GM19397 (cell line): Measurements from ENCODE around the gene HBZ.
"Not testable (repeated sequence)": the region's sequence is repeated elsewhere in the genome, so short reads cannot be mapped to it uniquely, and the experiment has no call there.

Experiments
- ATAC-seq: cut with Tn5 transposase; IDR thresholded peaks from one replicate; pipeline ENCODE4 v1.9.1; 2021; ENCODE audit warnings: mild to moderate bottlenecking, moderate library complexity; ENCODE audit not compliant: unreplicated experiment

HBZ gene

GRCh38 chr16:164134-164823 is 11.8 kb downstream of the HBZ start:
- ATAC-seq, result not testable (repeated sequence)

- no peak for ATAC-seq
Observed at GRCh38 chr16:164827-165538, 12.5 kb downstream of the HBZ start.

- no peak for ATAC-seq
Observed at GRCh38 chr16:165539-166374, 13.3 kb downstream of the HBZ start, which contains the start of gene HBM. HBM (plus strand) TSS chr16:165978; CDS start chr16:165998, 20 bp downstream.

- no peak for ATAC-seq
Observed at GRCh38 chr16:166375-167121, 14.1 kb downstream of the HBZ start.

- no peak for ATAC-seq
Observed at GRCh38 chr16:167122-167690, 14.8 kb downstream of the HBZ start.

- no peak for ATAC-seq
Observed at GRCh38 chr16:168424-168823, 16.0 kb downstream of the HBZ start.

DNA sequence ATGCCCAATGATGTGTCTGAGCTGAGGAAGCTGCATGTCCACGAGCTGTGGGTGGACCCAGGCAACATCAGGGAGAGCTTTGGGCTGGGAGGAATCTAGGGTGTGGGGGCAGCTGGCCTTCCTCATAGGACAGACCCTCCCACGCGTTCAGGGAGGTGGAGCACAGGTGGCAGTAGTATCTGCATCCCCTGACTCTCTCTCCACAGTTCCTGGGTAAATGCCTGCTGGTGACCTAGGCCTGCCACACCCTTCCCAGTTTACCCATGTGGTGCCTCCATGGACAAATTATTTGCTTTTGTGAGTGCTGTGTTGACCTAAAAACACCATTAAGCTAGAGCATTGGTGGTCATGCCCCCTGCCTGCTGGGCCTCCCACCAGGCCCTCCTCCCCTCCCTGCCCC is 16.6 kb downstream of the HBZ start:
- ATAC-seq, result no peak

DNA sequence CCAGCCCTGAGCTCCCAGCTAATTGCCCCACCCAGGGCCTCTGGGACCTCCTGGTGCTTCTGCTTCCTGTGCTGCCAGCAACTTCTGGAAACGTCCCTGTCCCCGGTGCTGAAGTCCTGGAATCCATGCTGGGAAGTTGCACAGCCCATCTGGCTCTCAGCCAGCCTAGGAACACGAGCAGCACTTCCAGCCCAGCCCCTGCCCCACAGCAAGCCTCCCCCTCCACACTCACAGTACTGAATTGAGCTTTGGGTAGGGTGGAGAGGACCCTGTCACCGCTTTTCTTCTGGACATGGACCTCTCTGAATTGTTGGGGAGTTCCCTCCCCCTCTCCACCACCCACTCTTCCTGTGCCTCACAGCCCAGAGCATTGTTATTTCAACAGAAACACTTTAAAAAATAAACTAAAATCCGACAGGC is 17.7 kb downstream of the HBZ start:
- ATAC-seq, result not testable (repeated sequence)

- ATAC-seq, result no peak
Observed at GRCh38 chr16:170788-171187, 18.3 kb downstream of the HBZ start.

DNA sequence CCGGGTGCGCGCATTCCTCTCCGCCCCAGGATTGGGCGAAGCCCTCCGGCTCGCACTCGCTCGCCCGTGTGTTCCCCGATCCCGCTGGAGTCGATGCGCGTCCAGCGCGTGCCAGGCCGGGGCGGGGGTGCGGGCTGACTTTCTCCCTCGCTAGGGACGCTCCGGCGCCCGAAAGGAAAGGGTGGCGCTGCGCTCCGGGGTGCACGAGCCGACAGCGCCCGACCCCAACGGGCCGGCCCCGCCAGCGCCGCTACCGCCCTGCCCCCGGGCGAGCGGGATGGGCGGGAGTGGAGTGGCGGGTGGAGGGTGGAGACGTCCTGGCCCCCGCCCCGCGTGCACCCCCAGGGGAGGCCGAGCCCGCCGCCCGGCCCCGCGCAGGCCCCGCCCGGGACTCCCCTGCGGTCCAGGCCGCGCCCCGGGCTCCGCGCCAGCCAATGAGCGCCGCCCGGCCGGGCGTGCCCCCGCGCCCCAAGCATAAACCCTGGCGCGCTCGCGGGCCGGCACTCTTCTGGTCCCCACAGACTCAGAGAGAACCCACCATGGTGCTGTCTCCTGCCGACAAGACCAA is 20.0 kb downstream of the HBZ start, which contains the start of gene HBA2:
Gene HBA2 (plus strand): TSS at position 503 of the 568 bp plus-strand sequence. CDS start 37 bp downstream, at position 540.
- not testable (repeated sequence) for ATAC-seq

DNA sequence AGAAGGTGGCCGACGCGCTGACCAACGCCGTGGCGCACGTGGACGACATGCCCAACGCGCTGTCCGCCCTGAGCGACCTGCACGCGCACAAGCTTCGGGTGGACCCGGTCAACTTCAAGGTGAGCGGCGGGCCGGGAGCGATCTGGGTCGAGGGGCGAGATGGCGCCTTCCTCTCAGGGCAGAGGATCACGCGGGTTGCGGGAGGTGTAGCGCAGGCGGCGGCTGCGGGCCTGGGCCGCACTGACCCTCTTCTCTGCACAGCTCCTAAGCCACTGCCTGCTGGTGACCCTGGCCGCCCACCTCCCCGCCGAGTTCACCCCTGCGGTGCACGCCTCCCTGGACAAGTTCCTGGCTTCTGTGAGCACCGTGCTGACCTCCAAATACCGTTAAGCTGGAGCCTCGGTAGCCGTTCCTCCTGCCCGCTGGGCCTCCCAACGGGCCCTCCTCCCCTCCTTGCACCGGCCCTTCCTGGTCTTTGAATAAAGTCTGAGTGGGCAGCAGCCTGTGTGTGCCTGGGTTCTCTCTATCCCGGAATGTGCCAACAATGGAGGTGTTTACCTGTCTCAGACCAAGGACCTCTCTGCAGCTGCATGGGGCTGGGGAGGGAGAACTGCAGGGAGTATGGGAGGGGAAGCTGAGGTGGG is 20.9 kb downstream of the HBZ start:
- ATAC-seq, result not testable (repeated sequence)

DNA sequence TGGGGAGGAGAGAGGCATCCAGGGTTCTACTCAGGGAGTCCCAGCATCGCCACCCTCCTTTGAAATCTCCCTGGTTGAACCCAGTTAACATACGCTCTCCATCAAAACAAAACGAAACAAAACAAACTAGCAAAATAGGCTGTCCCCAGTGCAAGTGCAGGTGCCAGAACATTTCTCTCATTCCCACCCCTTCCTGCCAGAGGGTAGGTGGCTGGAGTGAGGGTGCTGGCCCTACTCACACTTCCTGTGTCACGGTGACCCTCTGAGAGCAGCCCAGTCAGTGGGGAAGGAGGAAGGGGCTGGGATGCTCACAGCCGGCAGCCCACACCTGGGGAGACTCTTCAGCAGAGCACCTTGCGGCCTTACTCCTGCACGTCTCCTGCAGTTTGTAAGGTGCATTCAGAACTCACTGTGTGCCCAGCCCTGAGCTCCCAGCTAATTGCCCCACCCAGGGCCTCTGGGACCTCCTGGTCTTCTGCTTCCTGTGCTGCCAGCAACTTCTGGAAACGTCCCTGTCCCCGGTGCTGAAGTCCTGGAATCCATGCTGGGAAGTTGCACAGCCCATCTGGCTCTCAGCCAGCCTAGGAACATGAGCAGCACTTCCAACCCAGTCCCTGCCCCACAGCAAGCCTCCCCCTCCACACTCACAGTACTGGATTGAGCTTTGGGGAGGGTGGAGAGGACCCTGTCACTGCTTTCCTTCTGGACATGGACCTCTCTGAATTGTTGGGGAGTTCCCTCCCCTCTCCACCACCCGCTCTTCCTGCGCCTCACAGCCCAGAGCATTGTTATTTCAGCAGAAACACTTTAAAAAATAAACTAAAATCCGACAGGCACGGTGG is 21.7 kb downstream of the HBZ start:
- not testable (repeated sequence) for ATAC-seq

DNA sequence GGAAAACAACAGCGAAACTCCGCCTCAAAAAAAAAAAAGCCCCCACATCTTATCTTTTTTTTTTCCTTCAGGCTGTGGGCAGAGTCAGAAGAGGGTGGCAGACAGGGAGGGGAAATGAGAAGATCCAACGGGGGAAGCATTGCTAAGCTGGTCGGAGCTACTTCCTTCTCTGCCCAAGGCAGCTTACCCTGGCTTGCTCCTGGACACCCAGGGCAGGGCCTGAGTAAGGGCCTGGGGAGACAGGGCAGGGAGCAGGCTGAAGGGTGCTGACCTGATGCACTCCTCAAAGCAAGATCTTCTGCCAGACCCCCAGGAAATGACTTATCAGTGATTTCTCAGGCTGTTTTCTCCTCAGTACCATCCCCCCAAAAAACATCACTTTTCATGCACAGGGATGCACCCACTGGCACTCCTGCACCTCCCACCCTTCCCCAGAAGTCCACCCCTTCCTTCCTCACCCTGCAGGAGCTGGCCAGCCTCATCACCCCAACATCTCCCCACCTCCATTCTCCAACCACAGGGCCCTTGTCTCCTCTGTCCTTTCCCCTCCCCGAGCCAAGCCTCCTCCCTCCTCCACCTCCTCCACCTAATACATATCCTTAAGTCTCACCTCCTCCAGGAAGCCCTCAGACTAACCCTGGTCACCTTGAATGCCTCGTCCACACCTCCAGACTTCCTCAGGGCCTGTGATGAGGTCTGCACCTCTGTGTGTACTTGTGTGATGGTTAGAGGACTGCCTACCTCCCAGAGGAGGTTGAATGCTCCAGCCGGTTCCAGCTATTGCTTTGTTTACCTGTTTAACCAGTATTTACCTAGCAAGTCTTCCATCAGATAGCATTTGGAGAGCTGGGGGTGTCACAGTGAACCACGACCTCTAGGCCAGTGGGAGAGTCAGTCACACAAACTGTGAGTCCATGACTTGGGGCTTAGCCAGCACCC is 22.8 kb downstream of the HBZ start:
- no peak for ATAC-seq

GRCh38 chr16:176006-176405 is 23.6 kb downstream of the HBZ start:
- ATAC-seq, result not testable (repeated sequence)

DNA sequence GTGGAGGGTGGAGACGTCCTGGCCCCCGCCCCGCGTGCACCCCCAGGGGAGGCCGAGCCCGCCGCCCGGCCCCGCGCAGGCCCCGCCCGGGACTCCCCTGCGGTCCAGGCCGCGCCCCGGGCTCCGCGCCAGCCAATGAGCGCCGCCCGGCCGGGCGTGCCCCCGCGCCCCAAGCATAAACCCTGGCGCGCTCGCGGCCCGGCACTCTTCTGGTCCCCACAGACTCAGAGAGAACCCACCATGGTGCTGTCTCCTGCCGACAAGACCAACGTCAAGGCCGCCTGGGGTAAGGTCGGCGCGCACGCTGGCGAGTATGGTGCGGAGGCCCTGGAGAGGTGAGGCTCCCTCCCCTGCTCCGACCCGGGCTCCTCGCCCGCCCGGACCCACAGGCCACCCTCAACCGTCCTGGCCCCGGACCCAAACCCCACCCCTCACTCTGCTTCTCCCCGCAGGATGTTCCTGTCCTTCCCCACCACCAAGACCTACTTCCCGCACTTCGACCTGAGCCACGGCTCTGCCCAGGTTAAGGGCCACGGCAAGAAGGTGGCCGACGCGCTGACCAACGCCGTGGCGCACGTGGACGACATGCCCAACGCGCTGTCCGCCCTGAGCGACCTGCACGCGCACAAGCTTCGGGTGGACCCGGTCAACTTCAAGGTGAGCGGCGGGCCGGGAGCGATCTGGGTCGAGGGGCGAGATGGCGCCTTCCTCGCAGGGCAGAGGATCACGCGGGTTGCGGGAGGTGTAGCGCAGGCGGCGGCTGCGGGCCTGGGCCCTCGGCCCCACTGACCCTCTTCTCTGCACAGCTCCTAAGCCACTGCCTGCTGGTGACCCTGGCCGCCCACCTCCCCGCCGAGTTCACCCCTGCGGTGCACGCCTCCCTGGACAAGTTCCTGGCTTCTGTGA is 24.3 kb downstream of the HBZ start, which contains the start of gene HBA1:
Gene HBA1 (plus strand): TSS at position 204 of the 906 bp plus-strand sequence. CDS start 37 bp downstream, at position 241.
- ATAC-seq, result not testable (repeated sequence)

GRCh38 chr16:177394-177822 is 25.0 kb downstream of the HBZ start:
- no peak for ATAC-seq
